K562 (cell line): ENCODE results near the gene RBM15. TPM values are rescaled to one million over a fixed set of nuclear protein-coding genes. Genes with fewer than 3 reads are reported as not detected.
A peak's percentile ranks its signal among the peaks of the same experiment; 100 is the strongest.

Experiments used
- ERF ChIP-seq: fragments of 450-650 bp; formaldehyde crosslinking; IDR thresholded peaks from 2 replicates; pipeline ENCODE4 v1.4.0; 2020; ENCODE audit warnings: mild to moderate bottlenecking, mixed read lengths
- FOSL1 ChIP-seq: fragments of 200-800 bp; sonication (Bioruptor generic); conservative IDR thresholded peaks from 2 replicates; pipeline ENCODE4 v1.6.1; 2016; ENCODE audit warnings: missing genetic modification characterization, missing compliant biosample characterization
- GABPB2 ChIP-seq: fragments of 250-450 bp; sonication (Bioruptor Pico); conservative IDR thresholded peaks from 2 replicates; pipeline ENCODE4 v1.5.1; 2021; ENCODE audit warnings: mild to moderate bottlenecking
- YY1 ChIP-seq, 3 experiments: IDR thresholded peaks; 2 replicates each; pipeline ENCODE4 v1.6.1; 2011; ENCODE audit warnings: low read length in 2 of 3, mild to moderate bottlenecking in 2 of 3, moderate library complexity in 2 of 3, borderline replicate concordance in 1 of 3, control low read depth in 1 of 3, low read depth in 1 of 3; ENCODE audit not compliant: insufficient read depth in 3 of 3, insufficient replicate concordance in 2 of 3, control insufficient read depth in 1 of 3, insufficient read length in 1 of 3; ENCODE audit errors: extremely low read depth in 1 of 3
- ZMIZ1 ChIP-seq, 2 experiments: fragments of 150-350 bp in 1 of 2; IDR thresholded peaks; 2 replicates each; pipeline ENCODE4 v1.6.1; 2012 to 2016; ENCODE audit warnings: low read depth in 2 of 2, low read length in 2 of 2, mild to moderate bottlenecking in 1 of 2, moderate library complexity in 1 of 2
- ZNF778 ChIP-seq: fragments of 450-650 bp; formaldehyde crosslinking; IDR thresholded peaks from 2 replicates; pipeline ENCODE4 v1.4.0; 2020; ENCODE audit warnings: mild to moderate bottlenecking, moderate library complexity
- polyA plus RNA-seq, 8 experiments: library from polyadenylated mRNA; depleted of rRNA in 4 of 8; stranded (reverse) in 5 of 8; unstranded in 3 of 8; fragments of >200 nt; fragmentation: Nextera tagmentation in 2 of 8; fragmentation: Illumina TruSeq in 1 of 8; extraction: Ambion mirVana in 2 of 8; extraction: Trizol in 1 of 8; gene quantifications; 2 replicates each; pipeline versions ENCODE4 v1.2.1 to v1.2.3, GENCODE V29; 2011 to 2014; ENCODE audit warnings: inconsistent platforms in 1 of 8, missing spikeins in 1 of 8
- total RNA-seq, 7 experiments: library from RNA; depleted of rRNA in 6 of 7; stranded (reverse); fragments of >200 nt in 6 of 7; fragmentation: Illumina TruSeq in 2 of 7; extraction: Trizol in 2 of 7; gene quantifications; 2 replicates each; pipeline versions ENCODE4 v1.2.1 to v1.2.3, GENCODE V29; 2011 to 2021; ENCODE audit warnings: low replicate concordance in 1 of 7

The RBM15 gene
- total and polyA plus RNA-seq, 9 of the 15 experiments (the other 6 are each of a cell fraction or from before 2014, with no cell fraction given) = 2.4 to 63.4 (median 28.2) TPM

DNA sequence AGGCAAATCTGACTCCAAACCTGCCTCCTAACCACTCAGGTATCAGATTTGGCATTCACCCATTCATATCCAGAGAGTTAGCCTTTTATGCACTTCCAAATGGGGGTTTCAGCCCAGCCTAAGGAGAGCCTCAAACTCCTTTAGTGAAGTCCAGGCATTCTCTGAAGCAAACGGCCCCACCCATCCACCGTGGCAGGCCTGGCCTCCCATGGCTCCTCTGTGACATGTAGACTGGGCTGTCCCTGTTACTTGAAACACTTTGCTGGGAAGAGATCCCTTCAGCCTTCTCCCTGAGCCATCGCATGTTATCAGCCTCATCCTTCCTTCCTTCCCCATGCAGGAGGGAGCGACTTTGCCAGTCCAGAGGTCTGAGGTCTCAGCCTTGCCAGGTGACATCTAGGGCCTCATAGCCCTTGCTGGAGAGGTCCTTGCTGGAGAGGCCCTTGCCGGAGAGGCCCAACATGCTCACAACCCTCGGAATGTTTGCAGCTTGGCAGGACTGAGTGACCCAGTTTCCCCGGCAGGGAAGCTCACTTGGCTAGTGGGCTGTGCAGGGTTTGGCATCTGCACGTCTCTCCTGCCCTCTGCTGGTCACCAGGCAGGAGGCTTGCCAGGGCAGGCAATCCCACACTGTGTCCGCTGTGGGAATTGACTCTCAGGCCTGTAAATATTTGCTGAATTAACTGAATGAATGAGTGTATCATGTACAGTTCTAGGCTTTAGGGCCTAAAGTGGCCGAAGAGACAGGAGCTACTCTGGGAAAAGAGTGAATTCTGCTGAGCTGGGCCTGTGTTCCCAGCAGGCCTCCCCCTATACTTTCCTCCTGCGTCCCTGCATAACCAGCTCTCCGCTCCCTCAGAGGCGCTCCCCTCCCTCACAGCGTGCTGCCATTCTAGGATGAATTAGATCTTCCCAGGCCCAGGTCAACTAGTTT is 26.7 kb upstream of the RBM15 start (continued):
- TF ChIP-seq GABPB2 (CRISPR knock-in tag) (no peak), FOSL1 (tag) (no peak), YY1 (IDR thresholded peaks at IDR 0.05; ENCODE audit: borderline replicate concordance in 1 of 3, control insufficient read depth in 1 of 3, extremely low read depth in 1 of 3, insufficient read depth in 3 of 3, insufficient read length in 1 of 3, insufficient replicate concordance in 2 of 3, low read depth in 1 of 3, low read length in 2 of 3) (peak in 1 of 3 experiments; percentile 31), ZMIZ1 (IDR thresholded peaks at IDR 0.05; ENCODE audit: low read depth in 2 of 2, low read length in 2 of 2) (no peak), ERF (CRISPR knock-in tag) (no peak), ZNF778 (CRISPR knock-in tag) (no peak)
